HepG2 (cell line): ENCODE results near the gene MPPE1. TPM values are rescaled to one million over a fixed set of nuclear protein-coding genes. Genes with fewer than 3 reads are reported as not detected.

ENCODE experiments used
- ARNT2 ChIP-seq: sonication (generic); formaldehyde crosslinking; IDR thresholded peaks from 2 replicates; pipeline ENCODE4 v1.8.0; 2022; ENCODE audit warnings: mild to moderate bottlenecking, low read depth, missing genetic modification reagents, moderate library complexity
- ATM ChIP-seq: fragments of 450-650 bp; IDR thresholded peaks from 2 replicates; pipeline ENCODE4 v1.7.1; 2017; ENCODE audit warnings: mild to moderate bottlenecking, borderline replicate concordance
- CENPBD1 ChIP-seq: sonication (generic); formaldehyde crosslinking; IDR thresholded peaks from 2 replicates; pipeline ENCODE4 v1.8.0; 2022; ENCODE audit warnings: missing genetic modification reagents, low read depth, mild to moderate bottlenecking, borderline replicate concordance
- GRHL1 ChIP-seq: sonication (generic); formaldehyde crosslinking; conservative IDR thresholded peaks from 2 replicates; pipeline ENCODE4 v1.8.0; 2022; ENCODE audit warnings: missing genetic modification reagents
- KLF13 ChIP-seq: sonication (generic); formaldehyde crosslinking; IDR thresholded peaks from 2 replicates; pipeline ENCODE4 v1.4.0; 2020; ENCODE audit warnings: mild to moderate bottlenecking, missing genetic modification reagents
- MIER2 ChIP-seq: IDR thresholded peaks from 2 replicates; pipeline ENCODE4 v1.6.1; 2016; ENCODE audit warnings: missing biosample characterization, missing genetic modification reagents
- SMC3 ChIP-seq: IDR thresholded peaks from 2 replicates; pipeline ENCODE4 v1.6.1; 2011; ENCODE audit warnings: low read length, improper control_type of control experiment
- SYNCRIP ChIP-seq: fragments of 200-400 bp; formaldehyde crosslinking; IDR thresholded peaks from 2 replicates; pipeline ENCODE4 v1.6.1; 2018; ENCODE audit warnings: mild to moderate bottlenecking, low read depth, low read length; ENCODE audit not compliant: insufficient read depth
- ZMYM4 ChIP-seq: sonication (generic); formaldehyde crosslinking; IDR thresholded peaks from 2 replicates; pipeline ENCODE4 v1.8.1; 2023; ENCODE audit warnings: mild to moderate bottlenecking, missing genetic modification reagents
- ZNF281 ChIP-seq: sonication (generic); formaldehyde crosslinking; IDR thresholded peaks from 2 replicates; pipeline ENCODE4 v1.4.0; 2020; ENCODE audit warnings: missing genetic modification reagents, borderline replicate concordance
- ZNF563 ChIP-seq: sonication (generic); formaldehyde crosslinking; IDR thresholded peaks from 2 replicates; pipeline ENCODE4 v1.8.0; 2022; ENCODE audit warnings: mild to moderate bottlenecking, moderate library complexity, missing genetic modification reagents
- ZSCAN9 ChIP-seq: IDR thresholded peaks from 2 replicates; pipeline ENCODE4 v1.6.1; 2016; ENCODE audit warnings: borderline replicate concordance
- ZUFSP ChIP-seq: sonication (generic); formaldehyde crosslinking; IDR thresholded peaks from 2 replicates; pipeline ENCODE4 v1.9.0; 2021; ENCODE audit warnings: missing genetic modification reagents, mild to moderate bottlenecking, borderline replicate concordance
- polyA plus RNA-seq, 8 experiments: library from polyadenylated mRNA; depleted of rRNA in 3 of 8; stranded (reverse) in 7 of 8; unstranded in 1 of 8; fragments of >200 nt; fragmentation: Illumina TruSeq in 4 of 8; extraction: Trizol in 4 of 8; gene quantifications; 2 replicates each; pipeline versions ENCODE4 v1.2.1 to v1.2.3, GENCODE V29; 2011 to 2016; ENCODE audit warnings: low read depth in 4 of 8, missing spikeins in 1 of 8, mixed read lengths in 1 of 8; ENCODE audit not compliant: insufficient read depth in 1 of 8
- total RNA-seq, 5 experiments: library from RNA; depleted of rRNA; stranded (reverse); fragments of >200 nt; fragmentation: Illumina TruSeq; extraction: Trizol; gene quantifications; 2 replicates each; pipeline ENCODE4 v1.2.3, GENCODE V29; 2016; ENCODE audit warnings: low read depth in 1 of 5
- TF ChIP-seq, protein P1 (sequence below): sonication (generic); formaldehyde crosslinking; conservative IDR thresholded peaks from 2 replicates; pipeline ENCODE4 v1.8.0; 2022; ENCODE audit warnings: low read depth, missing genetic modification reagents
- TF ChIP-seq, protein P2 (sequence below): sonication (generic); formaldehyde crosslinking; IDR thresholded peaks from 2 replicates; pipeline ENCODE4 v1.4.0; 2020; ENCODE audit warnings: missing genetic modification reagents, borderline replicate concordance

The MPPE1 gene
- total and polyA plus RNA-seq, 2 of the 13 experiments (the other 11 are each of a cell fraction or from before 2014, with no cell fraction given), result 9.6 to 11.9 TPM

GRCh38 chr18:11955239-11956029 is 47.3 kb upstream of the MPPE1 start (continued):
- no peak for TF ChIP-seq ZNF281 (CRISPR knock-in tag)
- TF ChIP-seq ZUFSP (CRISPR knock-in tag), result no peak
- no peak for TF ChIP-seq SYNCRIP
- no peak for TF ChIP-seq GRHL1 (CRISPR knock-in tag)
- TF ChIP-seq ATM, result no peak
- TF ChIP-seq, protein P1, sequence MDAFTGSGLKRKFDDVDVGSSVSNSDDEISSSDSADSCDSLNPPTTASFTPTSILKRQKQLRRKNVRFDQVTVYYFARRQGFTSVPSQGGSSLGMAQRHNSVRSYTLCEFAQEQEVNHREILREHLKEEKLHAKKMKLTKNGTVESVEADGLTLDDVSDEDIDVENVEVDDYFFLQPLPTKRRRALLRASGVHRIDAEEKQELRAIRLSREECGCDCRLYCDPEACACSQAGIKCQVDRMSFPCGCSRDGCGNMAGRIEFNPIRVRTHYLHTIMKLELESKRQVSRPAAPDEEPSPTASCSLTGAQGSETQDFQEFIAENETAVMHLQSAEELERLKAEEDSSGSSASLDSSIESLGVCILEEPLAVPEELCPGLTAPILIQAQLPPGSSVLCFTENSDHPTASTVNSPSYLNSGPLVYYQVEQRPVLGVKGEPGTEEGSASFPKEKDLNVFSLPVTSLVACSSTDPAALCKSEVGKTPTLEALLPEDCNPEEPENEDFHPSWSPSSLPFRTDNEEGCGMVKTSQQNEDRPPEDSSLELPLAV, result no peak
- no peak for TF ChIP-seq ZSCAN9
- 0 out of 2 replicates have a peak, but pooled peaks have one; percentile 31 for TF ChIP-seq ZMYM4 (CRISPR knock-in tag)
- peak; percentile 29; the same call in 1 of the 2 replicates for TF ChIP-seq SMC3
- no peak for TF ChIP-seq KLF13 (CRISPR knock-in tag)
- no peak for TF ChIP-seq ZNF563 (CRISPR knock-in tag)
- TF ChIP-seq ARNT2 (CRISPR knock-in tag), result peak; percentile 28; the same call in 1 of the 2 replicates
- no peak for TF ChIP-seq MIER2
- TF ChIP-seq CENPBD1, result no peak
- TF ChIP-seq, protein P2, sequence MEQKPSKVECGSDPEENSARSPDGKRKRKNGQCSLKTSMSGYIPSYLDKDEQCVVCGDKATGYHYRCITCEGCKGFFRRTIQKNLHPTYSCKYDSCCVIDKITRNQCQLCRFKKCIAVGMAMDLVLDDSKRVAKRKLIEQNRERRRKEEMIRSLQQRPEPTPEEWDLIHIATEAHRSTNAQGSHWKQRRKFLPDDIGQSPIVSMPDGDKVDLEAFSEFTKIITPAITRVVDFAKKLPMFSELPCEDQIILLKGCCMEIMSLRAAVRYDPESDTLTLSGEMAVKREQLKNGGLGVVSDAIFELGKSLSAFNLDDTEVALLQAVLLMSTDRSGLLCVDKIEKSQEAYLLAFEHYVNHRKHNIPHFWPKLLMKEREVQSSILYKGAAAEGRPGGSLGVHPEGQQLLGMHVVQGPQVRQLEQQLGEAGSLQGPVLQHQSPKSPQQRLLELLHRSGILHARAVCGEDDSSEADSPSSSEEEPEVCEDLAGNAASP (CRISPR knock-in tag), result no peak
